Kidney (tissue), 14 donors: ENCODE data around the gene SNTG2. TPM values are rescaled to one million over a fixed set of nuclear protein-coding genes. Genes with fewer than 3 reads are reported as not detected.

Source experiments
- DNase-seq, 5 donors: peaks; one replicate each; pipeline ENCODE4 v3.0.0-alpha.2; 2013 to 2020
- FAIRE-seq: peaks from 2 replicates; lab custom pipeline; 2012; peaks lifted over from hg19 to GRCh38; lab: Jason Lieb, UNC
- H3K27ac ChIP-seq, 2 donors: one replicate each; pipeline ENCODE4 v1.7.0; 2013; ENCODE audit warnings: low read depth in 2 of 2, low read length in 2 of 2, inconsistent platforms in 1 of 2
- H3K27me3 ChIP-seq: one replicate; pipeline ENCODE4 v1.7.1; 2013; ENCODE audit warnings: low read length, inconsistent platforms; ENCODE audit not compliant: control insufficient read depth, insufficient read depth
- H3K36me3 ChIP-seq, 3 donors: one replicate each; pipeline versions ENCODE4 v1.7.0 to v1.7.1; 2013; ENCODE audit warnings: low read length in 3 of 3, control low read depth in 1 of 3, inconsistent platforms in 1 of 3; ENCODE audit not compliant: insufficient read depth in 3 of 3, control insufficient read depth in 2 of 3
- H3K4me1 ChIP-seq, 3 donors: one replicate each; pipeline versions ENCODE4 v1.7.0 to v1.7.1; 2013; ENCODE audit warnings: low read length in 3 of 3, inconsistent platforms in 1 of 3, low read depth in 1 of 3; ENCODE audit not compliant: control insufficient read depth in 2 of 3, insufficient read depth in 2 of 3
- H3K4me3 ChIP-seq, 3 donors: one replicate each; pipeline versions ENCODE4 v1.7.0 to v1.8.1; 2013; ENCODE audit warnings: low read length in 3 of 3, control low read depth in 1 of 3, inconsistent platforms in 1 of 3
- H3K9ac ChIP-seq, 3 donors: one replicate each; pipeline versions ENCODE4 v1.7.0 to v1.7.1; 2013; ENCODE audit warnings: low read length in 3 of 3, control low read depth in 1 of 3, inconsistent platforms in 1 of 3
- H3K9me3 ChIP-seq, 3 donors: one replicate each; pipeline versions ENCODE4 v1.7.0 to v1.7.1; 2013; ENCODE audit warnings: low read length in 3 of 3, control low read depth in 1 of 3, inconsistent platforms in 1 of 3; ENCODE audit not compliant: control insufficient read depth in 2 of 3, insufficient read depth in 1 of 3
- intact Hi-C: fragments of 100-400 bp; cut with DNase I; formaldehyde crosslinking; loops from one replicate; pipeline ENCODE4 v1.11.1; 2022
- polyA plus RNA-seq: library from polyadenylated mRNA; stranded (reverse); fragments of 350-450 nt; fragmentation: Illumina TruSeq; extraction: RNeasy Lipid Tissue Mini Kit (QIAGEN cat#74804); gene quantifications from one replicate; pipeline ENCODE4 v1.2.3, GENCODE V29; 2014; ENCODE audit warnings: low read depth, low replicate concordance; ENCODE audit not compliant: insufficient read depth
- total RNA-seq: library from RNA; stranded (reverse); fragmentation: NEBNext Ultra II Directional; extraction: Animal tissue kit (Norgen Biotek cat#: 25700); gene quantifications from one replicate; pipeline ENCODE4 v1.2.1, GENCODE V29; 2021
- TF ChIP-seq, protein P1 (sequence below): IDR thresholded peaks from 3 replicates; pipeline ENCODE4 v1.5.1; 2012; ENCODE audit warnings: mild to moderate bottlenecking, moderate library complexity, borderline replicate concordance; ENCODE audit not compliant: insufficient read depth; ENCODE audit errors: extremely low read depth
- donor health status: control.
- donor health status: control.
- donor health status: control.
- donor health status: control.
- donor health status: control.
- donor health status: DM: yes; HTN: yes; CAD: no.
- donor health status: Normal renal cell carcinoma (clear cell type).

The SNTG2 gene
- total and polyA plus RNA-seq, 2 donors from 2014 or later = 2.2 TPM; not detected in 1

DNA sequence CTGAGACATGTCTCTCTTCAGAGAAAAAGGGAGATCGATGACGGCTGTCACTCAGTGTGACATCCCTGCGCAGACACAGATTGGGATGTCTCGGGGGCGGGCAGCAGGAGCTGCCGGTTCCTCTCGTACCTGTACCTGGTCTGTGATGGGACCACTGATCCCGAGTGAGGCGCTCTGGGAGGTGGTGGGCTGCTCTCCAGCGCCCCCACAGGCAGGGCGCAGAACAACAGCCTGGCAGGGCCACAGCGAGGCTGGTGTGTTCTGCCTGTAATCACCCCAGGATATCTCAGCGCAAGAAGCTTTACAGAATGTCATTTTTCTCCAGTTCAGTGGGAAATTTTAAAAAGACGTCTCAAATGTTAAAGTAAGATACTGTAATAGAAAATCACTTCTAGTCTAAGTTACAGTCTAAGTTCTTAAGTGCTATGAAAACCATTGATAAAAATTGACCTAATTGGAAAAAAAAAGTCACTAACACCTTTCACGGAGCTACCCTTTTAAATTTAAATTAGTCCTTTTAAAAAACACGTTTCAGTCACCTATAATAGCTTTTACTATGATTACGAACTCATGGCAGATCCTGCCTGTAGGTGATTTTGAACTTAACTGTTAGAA lies 189.8 kb downstream of the SNTG2 start:
- Histone ChIP-seq H3K4me1 (no peaks in the 10 kb centered on the region), H3K27ac (no peak overlapping the region), H3K36me3 (no peaks in the 10 kb centered on the region), H3K27me3 (no peaks in the 10 kb centered on the region), H3K9ac (no peak overlapping the region), H3K4me3 (no peak overlapping the region), H3K9me3 (no peaks in the 10 kb centered on the region)
- DNase-seq (peak in 2 of 5 donors; percentile 42 to 45), FAIRE-seq (no peak)
- intact Hi-C loops = no loop called here
- TF ChIP-seq, protein P1, sequence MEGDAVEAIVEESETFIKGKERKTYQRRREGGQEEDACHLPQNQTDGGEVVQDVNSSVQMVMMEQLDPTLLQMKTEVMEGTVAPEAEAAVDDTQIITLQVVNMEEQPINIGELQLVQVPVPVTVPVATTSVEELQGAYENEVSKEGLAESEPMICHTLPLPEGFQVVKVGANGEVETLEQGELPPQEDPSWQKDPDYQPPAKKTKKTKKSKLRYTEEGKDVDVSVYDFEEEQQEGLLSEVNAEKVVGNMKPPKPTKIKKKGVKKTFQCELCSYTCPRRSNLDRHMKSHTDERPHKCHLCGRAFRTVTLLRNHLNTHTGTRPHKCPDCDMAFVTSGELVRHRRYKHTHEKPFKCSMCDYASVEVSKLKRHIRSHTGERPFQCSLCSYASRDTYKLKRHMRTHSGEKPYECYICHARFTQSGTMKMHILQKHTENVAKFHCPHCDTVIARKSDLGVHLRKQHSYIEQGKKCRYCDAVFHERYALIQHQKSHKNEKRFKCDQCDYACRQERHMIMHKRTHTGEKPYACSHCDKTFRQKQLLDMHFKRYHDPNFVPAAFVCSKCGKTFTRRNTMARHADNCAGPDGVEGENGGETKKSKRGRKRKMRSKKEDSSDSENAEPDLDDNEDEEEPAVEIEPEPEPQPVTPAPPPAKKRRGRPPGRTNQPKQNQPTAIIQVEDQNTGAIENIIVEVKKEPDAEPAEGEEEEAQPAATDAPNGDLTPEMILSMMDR = peak; percentile 69

DNA sequence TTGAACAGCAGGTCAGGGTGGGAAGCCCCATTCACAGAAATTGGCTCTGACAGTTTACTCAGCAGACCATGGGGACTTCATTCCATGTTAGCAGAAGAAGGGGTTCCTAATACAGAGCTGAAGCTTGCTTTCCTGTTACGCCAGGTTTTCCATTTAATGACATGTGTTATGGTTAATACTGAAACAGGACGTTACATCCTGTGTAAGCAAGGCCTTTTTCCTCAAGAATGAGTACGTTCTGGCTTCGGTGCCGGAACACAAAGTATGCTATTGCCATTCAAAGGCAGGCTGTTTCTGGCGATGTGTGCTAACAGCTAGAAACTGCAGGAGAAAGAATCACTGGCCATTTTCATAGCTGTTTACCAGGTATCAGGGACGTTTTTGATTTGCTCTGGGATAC lies 190.4 kb downstream of the SNTG2 start:
- Histone ChIP-seq H3K27ac (no peak overlapping the region), H3K27me3 (no peaks in the 10 kb centered on the region), H3K4me1 (no peaks in the 10 kb centered on the region), H3K36me3 (no peaks in the 10 kb centered on the region), H3K9ac (no peak overlapping the region), H3K4me3 (no peak overlapping the region), H3K9me3 (no peaks in the 10 kb centered on the region)
- no peak for FAIRE-seq
- TF ChIP-seq, protein P1 = no peak
- no peak for DNase-seq
- intact Hi-C loops = no loop called here

DNA sequence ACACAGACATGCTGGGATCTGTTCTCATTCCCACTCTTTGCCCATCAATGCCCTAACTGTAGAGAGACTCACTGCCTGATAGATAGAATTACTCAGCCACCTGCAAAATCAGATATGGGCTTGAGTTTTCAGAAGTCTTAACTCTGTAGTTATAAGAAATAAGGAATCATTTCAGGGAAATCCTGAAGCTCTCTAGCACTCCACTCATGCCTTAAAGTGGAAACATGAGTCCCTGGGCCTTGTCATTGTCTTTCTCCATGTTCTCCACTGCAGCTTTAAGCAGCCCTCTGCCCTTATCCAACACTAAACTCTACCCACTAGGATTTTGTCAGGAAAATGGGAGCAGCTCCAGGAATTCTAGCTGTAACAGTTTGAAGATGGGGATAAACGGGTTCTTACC lies 192.5 kb downstream of the SNTG2 start:
- Histone ChIP-seq H3K9ac (no peak overlapping the region), H3K4me1 (no peaks in the 10 kb centered on the region), H3K9me3 (no peaks in the 10 kb centered on the region), H3K36me3 (no peaks in the 10 kb centered on the region), H3K4me3 (no peak overlapping the region), H3K27ac (no peak overlapping the region), H3K27me3 (no peaks in the 10 kb centered on the region)
- DNase-seq = no peak
- TF ChIP-seq, protein P1 = no peak
- intact Hi-C loops = no loop called here
- FAIRE-seq = no peak
